Liver (tissue), 9 donors: Measurements from ENCODE around the gene TYW5. TPM values are rescaled to one million over a fixed set of nuclear protein-coding genes. Genes with fewer than 3 reads are reported as not detected.
A peak's percentile ranks its signal among the peaks of the same experiment; 100 is the strongest.
"Not testable (repeated sequence)": the region's sequence is repeated elsewhere in the genome, so short reads cannot be mapped to it uniquely, and the experiment has no call there.

Experiments
- DNase-seq: peaks from one replicate; pipeline ENCODE4 v3.0.0-alpha.2; 2017; ENCODE audit warnings: low spot score
- H3K27ac ChIP-seq, 2 donors: one replicate each; pipeline ENCODE4 v1.7.0; 2013; ENCODE audit warnings: inconsistent platforms in 2 of 2, low read length in 2 of 2, control low read depth in 1 of 2, low read depth in 1 of 2, mild to moderate bottlenecking in 1 of 2
- H3K27me3 ChIP-seq, 4 donors: one replicate each; pipeline versions ENCODE4 v1.6.1 to v1.7.0; 2013; ENCODE audit warnings: low read length in 3 of 4, inconsistent platforms in 1 of 4, mild to moderate bottlenecking in 1 of 4, moderate library complexity in 1 of 4; ENCODE audit not compliant: control insufficient read depth in 4 of 4, insufficient read depth in 4 of 4
- H3K36me3 ChIP-seq, 4 donors: one replicate each; pipeline versions ENCODE4 v1.6.1 to v1.7.0; 2013; ENCODE audit warnings: low read length in 3 of 4, mild to moderate bottlenecking in 3 of 4, low read depth in 1 of 4, moderate library complexity in 1 of 4; ENCODE audit not compliant: control insufficient read depth in 4 of 4, insufficient read depth in 3 of 4
- H3K4me1 ChIP-seq, 4 donors: one replicate each; pipeline versions ENCODE4 v1.6.1 to v1.7.0; 2013; ENCODE audit warnings: low read length in 3 of 4, mild to moderate bottlenecking in 3 of 4, moderate library complexity in 1 of 4; ENCODE audit not compliant: control insufficient read depth in 4 of 4, insufficient read depth in 4 of 4
- H3K4me3 ChIP-seq, 3 donors: one replicate each; pipeline versions ENCODE4 v1.6.1 to v1.7.0; 2013; ENCODE audit warnings: low read length in 3 of 3, control low read depth in 1 of 3, low read depth in 1 of 3, mild to moderate bottlenecking in 1 of 3
- H3K9ac ChIP-seq, 2 donors: one replicate each; pipeline ENCODE4 v1.7.0; 2013; ENCODE audit warnings: low read length in 2 of 2, mild to moderate bottlenecking in 2 of 2, moderate library complexity in 2 of 2, control low read depth in 1 of 2, low read depth in 1 of 2
- H3K9me3 ChIP-seq, 4 donors: one replicate each; pipeline versions ENCODE4 v1.6.1 to v1.7.0; 2013; ENCODE audit warnings: low read length in 3 of 4; ENCODE audit not compliant: control insufficient read depth in 4 of 4
- EGR1 ChIP-seq, 2 donors: IDR thresholded peaks; 2 replicates each; pipeline ENCODE4 v1.6.1; 2016 to 2018; ENCODE audit warnings: antibody characterized with exemption in 2 of 2, low read depth in 2 of 2
- FOXA1 ChIP-seq: IDR thresholded peaks from 2 replicates; pipeline ENCODE4 v1.6.1; 2016; ENCODE audit warnings: antibody characterized with exemption
- FOXA2 ChIP-seq: IDR thresholded peaks from 2 replicates; pipeline ENCODE4 v1.6.1; 2016; ENCODE audit warnings: antibody characterized with exemption
- GABPA ChIP-seq, 2 donors: IDR thresholded peaks in 1 of 2; conservative IDR thresholded peaks in 1 of 2; 2 replicates each; pipeline ENCODE4 v1.6.1; 2016; ENCODE audit warnings: antibody characterized with exemption in 2 of 2, mild to moderate bottlenecking in 1 of 2, moderate library complexity in 1 of 2
- HNF4G ChIP-seq: IDR thresholded peaks from 2 replicates; pipeline ENCODE4 v1.6.1; 2016; ENCODE audit warnings: antibody characterized with exemption
- JUND ChIP-seq, 2 donors: IDR thresholded peaks; 2 replicates each; pipeline ENCODE4 v1.6.1; 2016; ENCODE audit warnings: antibody characterized with exemption in 2 of 2
- RAD21 ChIP-seq, 2 donors: IDR thresholded peaks; 2 replicates each; pipeline ENCODE4 v1.6.1; 2016; ENCODE audit warnings: antibody characterized with exemption in 2 of 2, mild to moderate bottlenecking in 2 of 2
- SP1 ChIP-seq: IDR thresholded peaks from 2 replicates; pipeline ENCODE4 v1.6.1; 2018; ENCODE audit warnings: antibody characterized with exemption, mild to moderate bottlenecking
- TAF1 ChIP-seq: conservative IDR thresholded peaks from 2 replicates; pipeline ENCODE4 v1.6.1; 2016; ENCODE audit warnings: antibody characterized with exemption, mild to moderate bottlenecking
- WGBS: extraction: QIAGEN DNeasy Blood & Tissue Kit; methylation state at CpG from one replicate; pipeline ENCODE4 v1.1.7; 2013; 5-methylcytosine and 5-hydroxymethylcytosine counted together
- polyA plus RNA-seq, 2 donors: library from polyadenylated mRNA; stranded (reverse) in 1 of 2; unstranded in 1 of 2; fragments of 200-250 nt in 1 of 2; fragments of >200 nt in 1 of 2; fragmentation: Nextera tagmentation in 1 of 2; extraction: Ambion mirVana in 1 of 2; gene quantifications; one replicate each; pipeline versions ENCODE4 v1.2.1 to v1.2.3, GENCODE V29; 2013 to 2015
- total RNA-seq, 2 donors: library from RNA; depleted of rRNA; stranded (reverse); fragments of >200 nt; gene quantifications; one replicate each; pipeline ENCODE4 v1.2.3, GENCODE V29; 2014
- TF ChIP-seq, protein P1 (sequence below): IDR thresholded peaks from 2 replicates; pipeline ENCODE4 v1.6.1; 2016; ENCODE audit warnings: antibody characterized with exemption, mild to moderate bottlenecking
- TF ChIP-seq, protein P2 (sequence below): IDR thresholded peaks from 2 replicates; pipeline ENCODE4 v1.6.1; 2016; ENCODE audit warnings: antibody characterized with exemption
- TF ChIP-seq, protein P3 (sequence below): fragments of 150-350 bp; IDR thresholded peaks from 2 replicates; pipeline ENCODE4 v1.5.1; 2017; ENCODE audit warnings: improper control_type of control experiment, low read depth, low read length; ENCODE audit not compliant: missing input control
- TF ChIP-seq, protein P4 (sequence below): IDR thresholded peaks from 2 replicates; pipeline ENCODE4 v1.6.1; 2016; ENCODE audit warnings: antibody characterized with exemption
- donor health status: healthy.
- donor health status: healthy.
- donor health status: healthy.
- donor health status: healthy.
- donor health status: healthy.

Gene TYW5
- total and polyA plus RNA-seq, 4 donors = 2.0 to 6.8 (median 4.9) TPM

DNA sequence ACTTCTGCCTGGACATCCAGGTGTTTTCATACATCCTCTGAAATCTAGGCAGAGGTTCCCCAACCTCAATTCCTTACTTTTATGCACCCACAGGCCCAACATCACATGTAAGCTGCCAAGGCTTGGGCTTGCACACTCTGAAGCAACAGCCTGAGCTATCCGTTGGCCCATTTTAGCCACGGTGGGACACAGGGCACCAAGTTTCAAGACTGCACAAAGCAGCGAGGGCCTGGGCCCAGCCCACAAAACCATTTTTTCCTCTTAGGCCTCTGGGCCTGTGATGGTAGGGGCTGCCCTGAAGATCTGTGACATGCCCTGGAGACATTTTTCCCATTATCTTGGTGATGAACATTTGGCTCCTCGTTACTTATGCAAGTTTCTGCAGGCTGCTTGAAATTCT, 38.3 kb downstream of the TYW5 start:
- whole genome bisulfite sequencing = 88% methylated on average over 4 of the region's 4 CpGs
- no peak for DNase-seq
- no peaks in the 10 kb centered on the region for H3K9me3 ChIP-seq
- H3K36me3 ChIP-seq = peaks cover 0 to 4% (median 3%) of the 10 kb centered on the region in 4 donors
- TF ChIP-seq JUND (IDR thresholded peaks at IDR 0.05) (no peak), RAD21 (IDR thresholded peaks at IDR 0.05) (no peak), FOXA2 (no peak), FOXA1 (no peak), HNF4G (no peak)
- TF ChIP-seq, protein P1, sequence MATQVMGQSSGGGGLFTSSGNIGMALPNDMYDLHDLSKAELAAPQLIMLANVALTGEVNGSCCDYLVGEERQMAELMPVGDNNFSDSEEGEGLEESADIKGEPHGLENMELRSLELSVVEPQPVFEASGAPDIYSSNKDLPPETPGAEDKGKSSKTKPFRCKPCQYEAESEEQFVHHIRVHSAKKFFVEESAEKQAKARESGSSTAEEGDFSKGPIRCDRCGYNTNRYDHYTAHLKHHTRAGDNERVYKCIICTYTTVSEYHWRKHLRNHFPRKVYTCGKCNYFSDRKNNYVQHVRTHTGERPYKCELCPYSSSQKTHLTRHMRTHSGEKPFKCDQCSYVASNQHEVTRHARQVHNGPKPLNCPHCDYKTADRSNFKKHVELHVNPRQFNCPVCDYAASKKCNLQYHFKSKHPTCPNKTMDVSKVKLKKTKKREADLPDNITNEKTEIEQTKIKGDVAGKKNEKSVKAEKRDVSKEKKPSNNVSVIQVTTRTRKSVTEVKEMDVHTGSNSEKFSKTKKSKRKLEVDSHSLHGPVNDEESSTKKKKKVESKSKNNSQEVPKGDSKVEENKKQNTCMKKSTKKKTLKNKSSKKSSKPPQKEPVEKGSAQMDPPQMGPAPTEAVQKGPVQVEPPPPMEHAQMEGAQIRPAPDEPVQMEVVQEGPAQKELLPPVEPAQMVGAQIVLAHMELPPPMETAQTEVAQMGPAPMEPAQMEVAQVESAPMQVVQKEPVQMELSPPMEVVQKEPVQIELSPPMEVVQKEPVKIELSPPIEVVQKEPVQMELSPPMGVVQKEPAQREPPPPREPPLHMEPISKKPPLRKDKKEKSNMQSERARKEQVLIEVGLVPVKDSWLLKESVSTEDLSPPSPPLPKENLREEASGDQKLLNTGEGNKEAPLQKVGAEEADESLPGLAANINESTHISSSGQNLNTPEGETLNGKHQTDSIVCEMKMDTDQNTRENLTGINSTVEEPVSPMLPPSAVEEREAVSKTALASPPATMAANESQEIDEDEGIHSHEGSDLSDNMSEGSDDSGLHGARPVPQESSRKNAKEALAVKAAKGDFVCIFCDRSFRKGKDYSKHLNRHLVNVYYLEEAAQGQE = no peak
- TF ChIP-seq, protein P2, sequence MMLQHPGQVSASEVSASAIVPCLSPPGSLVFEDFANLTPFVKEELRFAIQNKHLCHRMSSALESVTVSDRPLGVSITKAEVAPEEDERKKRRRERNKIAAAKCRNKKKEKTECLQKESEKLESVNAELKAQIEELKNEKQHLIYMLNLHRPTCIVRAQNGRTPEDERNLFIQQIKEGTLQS = no peak
- no peak overlapping the region for H3K9ac ChIP-seq
- H3K27ac ChIP-seq = no peak overlapping the region
- H3K4me1 ChIP-seq = peaks cover 0 to 7% (median 5%) of the 10 kb centered on the region in 4 donors
- H3K4me3 ChIP-seq = no peak overlapping the region
- no peaks in the 10 kb centered on the region for H3K27me3 ChIP-seq

- Histone ChIP-seq H3K27me3 (no peaks in the 10 kb centered on the region), H3K4me3 (no peak overlapping the region), H3K4me1 (peaks cover 0 to 19% (median 15%) of the 10 kb centered on the region in 4 donors), H3K9ac (no peak overlapping the region), H3K27ac (no peak overlapping the region), H3K9me3 (no peaks in the 10 kb centered on the region), H3K36me3 (peaks cover 0 to 4% (median 3%) of the 10 kb centered on the region in 4 donors)
- no peak for DNase-seq
- TF ChIP-seq, protein P1 = no peak
- TF ChIP-seq FOXA2 (no peak), GABPA (IDR thresholded peaks at IDR 0.05 in 1 of 2, conservative IDR thresholded peaks at IDR 0.05 in 1 of 2) (no peak), TAF1 (no peak), JUND (IDR thresholded peaks at IDR 0.05) (no peak), SP1 (no peak), RAD21 (IDR thresholded peaks at IDR 0.05) (no peak), EGR1 (IDR thresholded peaks at IDR 0.05; ENCODE audit: low read depth in 2 of 2) (no peak)
- TF ChIP-seq, protein P3, sequence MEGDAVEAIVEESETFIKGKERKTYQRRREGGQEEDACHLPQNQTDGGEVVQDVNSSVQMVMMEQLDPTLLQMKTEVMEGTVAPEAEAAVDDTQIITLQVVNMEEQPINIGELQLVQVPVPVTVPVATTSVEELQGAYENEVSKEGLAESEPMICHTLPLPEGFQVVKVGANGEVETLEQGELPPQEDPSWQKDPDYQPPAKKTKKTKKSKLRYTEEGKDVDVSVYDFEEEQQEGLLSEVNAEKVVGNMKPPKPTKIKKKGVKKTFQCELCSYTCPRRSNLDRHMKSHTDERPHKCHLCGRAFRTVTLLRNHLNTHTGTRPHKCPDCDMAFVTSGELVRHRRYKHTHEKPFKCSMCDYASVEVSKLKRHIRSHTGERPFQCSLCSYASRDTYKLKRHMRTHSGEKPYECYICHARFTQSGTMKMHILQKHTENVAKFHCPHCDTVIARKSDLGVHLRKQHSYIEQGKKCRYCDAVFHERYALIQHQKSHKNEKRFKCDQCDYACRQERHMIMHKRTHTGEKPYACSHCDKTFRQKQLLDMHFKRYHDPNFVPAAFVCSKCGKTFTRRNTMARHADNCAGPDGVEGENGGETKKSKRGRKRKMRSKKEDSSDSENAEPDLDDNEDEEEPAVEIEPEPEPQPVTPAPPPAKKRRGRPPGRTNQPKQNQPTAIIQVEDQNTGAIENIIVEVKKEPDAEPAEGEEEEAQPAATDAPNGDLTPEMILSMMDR = no peak
- TF ChIP-seq, protein P4, sequence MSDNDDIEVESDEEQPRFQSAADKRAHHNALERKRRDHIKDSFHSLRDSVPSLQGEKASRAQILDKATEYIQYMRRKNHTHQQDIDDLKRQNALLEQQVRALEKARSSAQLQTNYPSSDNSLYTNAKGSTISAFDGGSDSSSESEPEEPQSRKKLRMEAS = no peak
- TF ChIP-seq, protein P2 = no peak
- WGBS = 83% methylated on average over 2 of the region's 2 CpGs
Measured at GRCh38 chr2:199914372-199914958, 40.8 kb downstream of the TYW5 start.

GRCh38 chr2:199912553-199913114, 42.7 kb downstream of the TYW5 start:
- not testable (repeated sequence) for H3K27ac ChIP-seq, DNase-seq
- 95% methylated on average over 12 of the region's 12 CpGs for WGBS

More at GRCh38 chr2:199912553-199913114, 42.7 kb downstream of the TYW5 start:
- not testable (repeated sequence) for H3K27me3 ChIP-seq, H3K36me3 ChIP-seq, H3K9ac ChIP-seq, H3K9me3 ChIP-seq
- Histone ChIP-seq H3K4me3 (peak overlapping the region in 1 of 3 donors; percentile 93), H3K4me1 (peaks cover 0 to 19% (median 15%) of the 10 kb centered on the region in 4 donors)
